Large intestine (tissue), 3 donors: ENCODE measurements around the gene DOCK11. TPM values are rescaled to one million over a fixed set of nuclear protein-coding genes. Genes with fewer than 3 reads are reported as not detected.
"Not testable (repeated sequence)": the region's sequence is repeated elsewhere in the genome, so short reads cannot be mapped to it uniquely, and the experiment has no call there.

Experiments used
- DNase-seq, 2 donors: peaks; one replicate each; pipeline versions ENCODE4 v3.0.0 to v3.0.0-alpha.2; 2013
- H3K27ac ChIP-seq: one replicate; pipeline ENCODE4 v1.5.1; 2013; ENCODE audit warnings: low read length
- H3K27me3 ChIP-seq: 2 replicates; pipeline ENCODE4 v1.6.1; 2013; ENCODE audit warnings: low read length; ENCODE audit not compliant: control insufficient read depth, insufficient read depth
- H3K36me3 ChIP-seq: 2 replicates; pipeline ENCODE4 v1.6.1; 2013; ENCODE audit warnings: low read length; ENCODE audit not compliant: control insufficient read depth, insufficient read depth
- H3K4me1 ChIP-seq: one replicate; pipeline ENCODE4 v1.6.1; 2013; ENCODE audit warnings: low read length; ENCODE audit not compliant: control insufficient read depth, insufficient read depth
- H3K4me3 ChIP-seq: one replicate; pipeline ENCODE4 v1.5.1; 2013; ENCODE audit warnings: low read length
- H3K9me3 ChIP-seq: one replicate; pipeline ENCODE4 v1.6.1; 2013; ENCODE audit warnings: mild to moderate bottlenecking, low read depth, low read length, moderate library complexity; ENCODE audit not compliant: control insufficient read depth
- WGBS: methylation state at CpG from one replicate; pipeline ENCODE4 v1.1.5; 2013; ENCODE audit warnings: low lambda C conversion rate; ENCODE audit not compliant: insufficient coverage; 5-methylcytosine and 5-hydroxymethylcytosine counted together
- polyA plus RNA-seq: library from polyadenylated mRNA; unstranded; fragments of 120-200 nt; gene quantifications from one replicate; pipeline ENCODE4 v1.2.1, GENCODE V29; 2013

Gene DOCK11
- polyA plus RNA-seq, 1 donor = 9.7 TPM

GRCh38 chrX:118482384-118482783 is 13.2 kb upstream of the DOCK11 start:
- not testable (repeated sequence) for H3K9me3 ChIP-seq, DNase-seq, H3K36me3 ChIP-seq, H3K4me1 ChIP-seq, H3K27ac ChIP-seq, H3K4me3 ChIP-seq, H3K27me3 ChIP-seq
- WGBS = no CpG with 5 or more reads among the region's 4 CpGs

GRCh38 chrX:118484216-118484903 is 11.3 kb upstream of the DOCK11 start:
- WGBS = no CpG with 5 or more reads among the region's 9 CpGs
- Histone ChIP-seq H3K36me3 (no peaks in the 10 kb centered on the region), H3K9me3 (no peaks in the 10 kb centered on the region), H3K27ac (no peak overlapping the region), H3K4me1 (no peaks in the 10 kb centered on the region), H3K4me3 (no peak overlapping the region), H3K27me3 (no peaks in the 10 kb centered on the region)
- no peak for DNase-seq

GRCh38 chrX:118486693-118487092 is 8.9 kb upstream of the DOCK11 start:
- no CpG with 5 or more reads among the region's 1 CpG for WGBS
- not testable (repeated sequence) for H3K4me3 ChIP-seq, H3K36me3 ChIP-seq, H3K27me3 ChIP-seq, H3K27ac ChIP-seq, DNase-seq, H3K9me3 ChIP-seq, H3K4me1 ChIP-seq

- no peaks in the 10 kb centered on the region for H3K9me3 ChIP-seq
- DNase-seq = no peak
- no peak overlapping the region for H3K27ac ChIP-seq
- H3K36me3 ChIP-seq = no peaks in the 10 kb centered on the region
- 83% methylated on average over 1 of the region's 3 CpGs for WGBS
- no peak overlapping the region for H3K4me3 ChIP-seq
- H3K27me3 ChIP-seq = peaks cover 11% of the 10 kb centered on the region
- H3K4me1 ChIP-seq = no peaks in the 10 kb centered on the region
These were observed 2.6 kb upstream of the DOCK11 start for GRCh38 chrX:118493016-118493415.

GRCh38 chrX:118493653-118494297 is 1.8 kb upstream of the DOCK11 start:
- Histone ChIP-seq H3K27ac (no peak overlapping the region), H3K9me3 (no peaks in the 10 kb centered on the region), H3K27me3 (peaks cover 11% of the 10 kb centered on the region), H3K4me1 (no peaks in the 10 kb centered on the region), H3K36me3 (no peaks in the 10 kb centered on the region), H3K4me3 (no peak overlapping the region)
- DNase-seq = no peak
- WGBS = no CpG with 5 or more reads among the region's 3 CpGs

- WGBS = no CpG with 5 or more reads among the region's 81 CpGs
- Histone ChIP-seq H3K4me3 (peak overlapping the region; percentile 37), H3K27ac (no peak overlapping the region), H3K4me1 (no peaks in the 10 kb centered on the region), H3K27me3 (peaks cover 11% of the 10 kb centered on the region), H3K9me3 (no peaks in the 10 kb centered on the region), H3K36me3 (no peaks in the 10 kb centered on the region)
- DNase-seq = peak; percentile 26 to 42
These were observed 545 bp downstream of the DOCK11 start for GRCh38 chrX:118495958-118496762.

GRCh38 chrX:118496763-118497079 is 1.1 kb downstream of the DOCK11 start:
- H3K27ac ChIP-seq = no peak overlapping the region
- WGBS = no CpG with 5 or more reads among the region's 13 CpGs
- peak overlapping the region; percentile 37 for H3K4me3 ChIP-seq
- H3K4me1 ChIP-seq = no peaks in the 10 kb centered on the region
- no peaks in the 10 kb centered on the region for H3K36me3 ChIP-seq
- no peaks in the 10 kb centered on the region for H3K9me3 ChIP-seq
- DNase-seq = no peak
- peaks cover 11% of the 10 kb centered on the region for H3K27me3 ChIP-seq

DNA sequence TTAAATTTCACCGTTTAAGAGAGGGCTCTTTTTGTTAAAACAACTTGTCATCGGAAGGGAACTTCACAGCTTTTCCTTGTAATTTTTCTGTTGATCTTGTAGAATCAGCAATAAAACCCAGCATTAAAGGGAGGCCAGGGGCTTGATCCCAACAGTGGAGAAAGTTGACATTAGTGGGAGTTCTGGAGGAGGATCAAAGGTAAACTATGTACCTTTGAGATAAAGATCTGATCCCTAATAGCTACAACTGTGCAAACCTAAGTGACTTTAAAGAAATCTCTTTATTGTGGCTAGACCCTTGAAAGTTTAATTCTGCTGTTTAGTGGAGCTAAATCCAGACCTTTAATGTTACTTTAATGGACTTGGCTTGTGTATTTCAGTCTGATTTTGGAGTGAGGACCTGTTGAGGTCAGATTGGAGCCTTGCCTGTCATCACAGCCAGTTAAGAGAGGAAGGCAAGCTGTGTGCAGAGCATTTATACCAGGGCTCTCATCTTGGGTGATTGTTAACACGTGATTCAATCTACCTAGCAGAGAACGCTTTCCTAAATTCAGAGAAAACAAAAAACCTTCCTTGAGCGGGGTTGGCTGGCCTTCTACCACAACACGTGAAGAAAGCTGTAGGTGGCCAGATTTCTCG is 1.7 kb downstream of the DOCK11 start:
- Histone ChIP-seq H3K27me3 (peaks cover 11% of the 10 kb centered on the region), H3K9me3 (no peaks in the 10 kb centered on the region), H3K27ac (no peak overlapping the region), H3K36me3 (no peaks in the 10 kb centered on the region), H3K4me3 (no peak overlapping the region), H3K4me1 (no peaks in the 10 kb centered on the region)
- DNase-seq = no peak
- no CpG with 5 or more reads among the region's 7 CpGs for WGBS

- H3K9me3 ChIP-seq = no peaks in the 10 kb centered on the region
- WGBS = no CpG with 5 or more reads among the region's 3 CpGs
- H3K4me3 ChIP-seq = no peak overlapping the region
- no peaks in the 10 kb centered on the region for H3K4me1 ChIP-seq
- H3K27ac ChIP-seq = no peak overlapping the region
- DNase-seq = no peak
- peaks cover 11% of the 10 kb centered on the region for H3K27me3 ChIP-seq
- H3K36me3 ChIP-seq = no peaks in the 10 kb centered on the region
These were observed 2.7 kb downstream of the DOCK11 start for GRCh38 chrX:118498351-118498750.

GRCh38 chrX:118498755-118499154 is 3.1 kb downstream of the DOCK11 start:
- no CpG with 5 or more reads among the region's 2 CpGs for WGBS
- H3K4me1 ChIP-seq = no peaks in the 10 kb centered on the region
- peaks cover 11% of the 10 kb centered on the region for H3K27me3 ChIP-seq
- no peaks in the 10 kb centered on the region for H3K9me3 ChIP-seq
- DNase-seq = no peak
- no peak overlapping the region for H3K27ac ChIP-seq
- H3K4me3 ChIP-seq = no peak overlapping the region
- H3K36me3 ChIP-seq = no peaks in the 10 kb centered on the region
